GM12878 (cell line): Measurements from ENCODE around the gene EYS. TPM values are rescaled to one million over a fixed set of nuclear protein-coding genes. Genes with fewer than 3 reads are reported as not detected.

ENCODE experiments used
- ATAC-seq: fragments of 200-7000 bp; cut with Tn5 transposase; 3 replicates; pipeline ENCODE4 v1.9.1; 2020; ENCODE audit warnings: mild to moderate bottlenecking, moderate library complexity
- BruUV-seq: library from RNA; stranded (reverse); fragments of 400-500 nt; replicated peaks from 2 replicates; lab custom pipeline; 2021; lab: Mats Ljungman, UMichigan
- CTCF ChIA-PET: fragments of 300-600 bp; sonication (Branson Sonifier 250); formaldehyde crosslinking; extraction: SDS; loops from one replicate; lab custom pipeline; 2021; ENCODE audit warnings: inconsistent platforms; lab: Yijun Ruan, JAX
- POLR2A ChIA-PET: fragments of 350-600 bp; formaldehyde crosslinking; extraction: SDS; loops from one replicate; lab custom pipeline; 2021; ENCODE audit warnings: inconsistent platforms; lab: Charles Lee
- RAD21 ChIA-PET: fragments of 300-600 bp; sonication (Branson Sonifier 250); formaldehyde crosslinking; loops from one replicate; lab custom pipeline; 2023; ENCODE audit warnings: antibody characterized with exemption; ENCODE audit not compliant: unreplicated experiment; lab: Charles Lee
- SMC1A ChIA-PET: fragments of 300-600 bp; sonication (Branson Sonifier 250); formaldehyde crosslinking; loops from one replicate; lab custom pipeline; 2023; ENCODE audit not compliant: unreplicated experiment, uncharacterized antibody; lab: Charles Lee
- DNase-seq: peaks from one replicate; pipeline ENCODE4 v3.0.0-alpha.2; 2011; ENCODE audit warnings: low read depth, low spot score
- FAIRE-seq: peaks from 3 replicates; lab custom pipeline; 2011; peaks lifted over from hg19 to GRCh38; lab: Jason Lieb, UNC
- H2AFZ ChIP-seq: 2 replicates; pipeline ENCODE4 v1.6.0; 2011; ENCODE audit warnings: low read depth, low read length, control low read depth; ENCODE audit not compliant: control insufficient read depth
- H3K27ac ChIP-seq: 2 replicates; pipeline ENCODE4 v1.5.1; 2011; ENCODE audit warnings: control low read depth; ENCODE audit not compliant: control insufficient read depth, insufficient read depth
- H3K27me3 ChIP-seq, 2 experiments: replicated peaks in 1 of 2; 2 replicates each; pipeline versions ENCODE4 v1.6.0 to v1.6.1; 2011; ENCODE audit warnings: low read length in 1 of 2; ENCODE audit not compliant: control insufficient read depth in 2 of 2, insufficient read depth in 2 of 2
- H3K36me3 ChIP-seq, 2 experiments: 2 replicates each; pipeline ENCODE4 v1.5.1; 2011; ENCODE audit warnings: low read length in 1 of 2; ENCODE audit not compliant: control insufficient read depth in 2 of 2, insufficient read depth in 2 of 2
- H3K4me1 ChIP-seq: 2 replicates; pipeline ENCODE4 v1.6.1; 2011; ENCODE audit warnings: mild to moderate bottlenecking, low read length, moderate library complexity, mixed read lengths; ENCODE audit not compliant: control insufficient read depth, insufficient read depth
- H3K4me2 ChIP-seq: 2 replicates; pipeline ENCODE4 v1.6.0; 2011; ENCODE audit warnings: control low read depth; ENCODE audit not compliant: control insufficient read depth, insufficient read depth
- H3K4me3 ChIP-seq: fragments of 200-600 bp; sonication (generic); 2 replicates; pipeline ENCODE4 v1.5.1; 2016
- H3K79me2 ChIP-seq: 2 replicates; pipeline ENCODE4 v1.6.0; 2011; ENCODE audit warnings: low read length; ENCODE audit not compliant: control insufficient read depth, insufficient read depth
- H3K9ac ChIP-seq: 2 replicates; pipeline ENCODE4 v1.8.0; 2011; ENCODE audit warnings: low read length, control low read depth, mixed read lengths; ENCODE audit not compliant: control insufficient read depth, insufficient read depth
- H3K9me3 ChIP-seq: replicated peaks from 3 replicates; pipeline ENCODE4 v1.5.1; 2011; ENCODE audit warnings: mild to moderate bottlenecking, low read length; ENCODE audit not compliant: control insufficient read depth, insufficient read depth
- H4K20me1 ChIP-seq: 2 replicates; pipeline ENCODE4 v1.6.0; 2011; ENCODE audit not compliant: control insufficient read depth, insufficient read depth
- CHD4 ChIP-seq: fragments of 200-600 bp; sonication (generic); IDR thresholded peaks from 2 replicates; pipeline ENCODE4 v1.6.1; 2016; ENCODE audit warnings: mild to moderate bottlenecking
- CREM ChIP-seq: IDR thresholded peaks from 2 replicates; pipeline ENCODE4 v1.6.1; 2014; ENCODE audit warnings: antibody characterized with exemption, low read depth
- DPF2 ChIP-seq: fragments of 450-650 bp; IDR thresholded peaks from 2 replicates; pipeline ENCODE4 v1.6.1; 2017; ENCODE audit warnings: mild to moderate bottlenecking
- FOXK2 ChIP-seq: fragments of 450-650 bp; IDR thresholded peaks from 2 replicates; pipeline ENCODE4 v1.6.1; 2017; ENCODE audit warnings: mild to moderate bottlenecking, moderate library complexity
- HCFC1 ChIP-seq: fragments of 150-350 bp; IDR thresholded peaks from 2 replicates; pipeline ENCODE4 v1.6.1; 2014; ENCODE audit warnings: low read length
- HDAC6 ChIP-seq: fragments of 200-600 bp; sonication (generic); IDR thresholded peaks from one replicate; pipeline ENCODE4 v1.8.0; 2017; ENCODE audit warnings: antibody characterized with exemption; ENCODE audit not compliant: unreplicated experiment
- IKZF2 ChIP-seq, 2 experiments: fragments of 450-650 bp; IDR thresholded peaks; 2 replicates each; pipeline ENCODE4 v1.6.1; 2017; ENCODE audit warnings: mild to moderate bottlenecking in 2 of 2, moderate library complexity in 2 of 2
- NR2C1 ChIP-seq: fragments of 450-650 bp; IDR thresholded peaks from 2 replicates; pipeline ENCODE4 v1.6.1; 2017; ENCODE audit warnings: antibody characterized with exemption, mild to moderate bottlenecking, moderate library complexity
- PAX8 ChIP-seq: fragments of 450-650 bp; IDR thresholded peaks from 2 replicates; pipeline ENCODE4 v1.6.1; 2017; ENCODE audit warnings: mild to moderate bottlenecking, moderate library complexity
- SKIL ChIP-seq: fragments of 450-650 bp; IDR thresholded peaks from 2 replicates; pipeline ENCODE4 v1.6.1; 2017; ENCODE audit warnings: mild to moderate bottlenecking, low read depth, inconsistent platforms; ENCODE audit not compliant: poor library complexity, severe bottlenecking
- TBL1XR1 ChIP-seq: IDR thresholded peaks from 2 replicates; pipeline ENCODE4 v1.6.1; 2012; ENCODE audit warnings: low read depth, low read length, improper control_type of control experiment
- TCF12 ChIP-seq: IDR thresholded peaks from 2 replicates; pipeline ENCODE4 v1.6.1; 2011; ENCODE audit warnings: low read depth, mild to moderate bottlenecking, low read length
- TCF7 ChIP-seq: IDR thresholded peaks from 2 replicates; pipeline ENCODE4 v1.6.1; 2014; ENCODE audit warnings: antibody characterized with exemption, borderline replicate concordance
- USF2 ChIP-seq: IDR thresholded peaks from 2 replicates; pipeline ENCODE4 v1.6.1; 2011; ENCODE audit warnings: low read depth, low read length, improper control_type of control experiment, borderline replicate concordance
- ZNF217 ChIP-seq: fragments of 450-650 bp; IDR thresholded peaks from 2 replicates; pipeline ENCODE4 v1.6.1; 2017; ENCODE audit warnings: antibody characterized with exemption, mild to moderate bottlenecking
- ZNF687 ChIP-seq: fragments of 450-650 bp; IDR thresholded peaks from 2 replicates; pipeline ENCODE4 v1.6.1; 2017; ENCODE audit warnings: mild to moderate bottlenecking, moderate library complexity
- in situ Hi-C: fragments of 300-500 bp; cut with MboI; formaldehyde crosslinking; loops from 9 replicates; pipeline ENCODE4 v1.14.3; 2018; ENCODE audit warnings: mixed read lengths
- intact Hi-C: fragments of 100-400 bp; cut with micrococcal nuclease; formaldehyde crosslinking; loops from one replicate; pipeline ENCODE4 v1.14.2; 2022; ENCODE audit not compliant: unreplicated experiment
- polyA plus RNA-seq, 11 experiments: library from polyadenylated mRNA; depleted of rRNA in 4 of 11; unstranded in 6 of 11; stranded (reverse) in 5 of 11; fragments of >200 nt; fragmentation: Nextera tagmentation in 4 of 11; fragmentation: Illumina TruSeq in 1 of 11; extraction: Ambion mirVana in 4 of 11; extraction: Trizol in 1 of 11; gene quantifications; 1 replicate in 1 of 11; 2 replicates in 10 of 11; pipeline versions ENCODE4 v1.2.1 to v1.2.3, GENCODE V29; 2011 to 2016; ENCODE audit warnings: inconsistent platforms in 2 of 11, missing spikeins in 2 of 11, low read depth in 1 of 11
- total RNA-seq, 4 experiments: library from RNA; depleted of rRNA in 3 of 4; stranded (reverse); fragments of >200 nt in 3 of 4; fragmentation: Illumina TruSeq in 1 of 4; extraction: Trizol in 1 of 4; gene quantifications; 2 replicates each; pipeline versions ENCODE4 v1.2.1 to v1.2.3, GENCODE V29; 2013 to 2021
- TF ChIP-seq, protein P1 (sequence below): fragments of 450-650 bp; IDR thresholded peaks from 2 replicates; pipeline ENCODE4 v1.6.1; 2018; ENCODE audit warnings: borderline replicate concordance, mild to moderate bottlenecking; ENCODE audit not compliant: partially characterized antibody

The EYS gene
- total and polyA plus RNA-seq, 10 of the 15 experiments (the other 5 are each of a cell fraction or from before 2014, with no cell fraction given) = under 0.01 to 0.14 (median 0.02) TPM; not detected in 1

GRCh38 chr6:64310214-64310613 lies 1396.8 kb downstream of the EYS start:
- Histone ChIP-seq H3K9ac (no peak overlapping the region), H3K4me3 (no peak overlapping the region), H3K79me2 (no peaks in the 10 kb centered on the region), H3K27ac (no peak overlapping the region), H4K20me1 (no peaks in the 10 kb centered on the region), H3K9me3 (no peaks in the 10 kb centered on the region), H3K27me3 (no peaks in the 10 kb centered on the region), H3K36me3 (no peaks in the 10 kb centered on the region), H3K4me1 (no peaks in the 10 kb centered on the region), H2AFZ (no peak overlapping the region), H3K4me2 (no peak overlapping the region)
- ChIA-PET SMC1A (no interaction called here), RAD21 (interaction anchor here (1.3 kb wide), 1 partner anchor 20 kb away, joined by 4 read pairs; no protein-coding TSS in a partner anchor), CTCF (no interaction called here), POLR2A (no interaction called here)
- ATAC-seq (no peak), DNase-seq (no peak), FAIRE-seq (no peak)
- BruUV-seq = no TSS peak
- intact Hi-C loops (no loop called here), in situ Hi-C loops (no loop called here)
- TF ChIP-seq TBL1XR1 = no peak
- no peak for TF ChIP-seq SKIL
- TF ChIP-seq HCFC1 = no peak
- TF ChIP-seq, protein P1, sequence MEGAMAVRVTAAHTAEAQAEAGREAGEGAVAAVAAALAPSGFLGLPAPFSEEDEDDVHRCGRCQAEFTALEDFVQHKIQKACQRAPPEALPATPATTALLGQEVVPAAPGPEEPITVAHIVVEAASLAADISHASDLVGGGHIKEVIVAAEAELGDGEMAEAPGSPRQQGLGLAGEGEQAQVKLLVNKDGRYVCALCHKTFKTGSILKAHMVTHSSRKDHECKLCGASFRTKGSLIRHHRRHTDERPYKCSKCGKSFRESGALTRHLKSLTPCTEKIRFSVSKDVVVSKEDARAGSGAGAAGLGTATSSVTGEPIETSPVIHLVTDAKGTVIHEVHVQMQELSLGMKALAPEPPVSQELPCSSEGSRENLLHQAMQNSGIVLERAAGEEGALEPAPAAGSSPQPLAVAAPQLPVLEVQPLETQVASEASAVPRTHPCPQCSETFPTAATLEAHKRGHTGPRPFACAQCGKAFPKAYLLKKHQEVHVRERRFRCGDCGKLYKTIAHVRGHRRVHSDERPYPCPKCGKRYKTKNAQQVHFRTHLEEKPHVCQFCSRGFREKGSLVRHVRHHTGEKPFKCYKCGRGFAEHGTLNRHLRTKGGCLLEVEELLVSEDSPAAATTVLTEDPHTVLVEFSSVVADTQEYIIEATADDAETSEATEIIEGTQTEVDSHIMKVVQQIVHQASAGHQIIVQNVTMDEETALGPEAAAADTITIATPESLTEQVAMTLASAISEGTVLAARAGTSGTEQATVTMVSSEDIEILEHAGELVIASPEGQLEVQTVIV = no peak
- TF ChIP-seq TCF7 = no peak
- no peak for TF ChIP-seq HDAC6
- no peak for TF ChIP-seq PAX8
- no peak for TF ChIP-seq ZNF217
- no peak for TF ChIP-seq DPF2
- no peak for TF ChIP-seq TCF12
- no peak for TF ChIP-seq USF2
- TF ChIP-seq IKZF2 (IDR thresholded peaks at IDR 0.05) = no peak
- TF ChIP-seq NR2C1 = no peak
- no peak for TF ChIP-seq FOXK2
- no peak for TF ChIP-seq CHD4
- TF ChIP-seq ZNF687 = no peak
- TF ChIP-seq CREM = no peak
